RKO (cell line): Measurements from ENCODE around the gene IGSF11.
"Not testable (repeated sequence)": the region's sequence is repeated elsewhere in the genome, so short reads cannot be mapped to it uniquely, and the experiment has no call there.

Experiments used
- DNase-seq: peaks from one replicate; pipeline ENCODE4 v3.0.0-alpha.2; 2016; ENCODE audit warnings: low spot score

Gene IGSF11

GRCh38 chr3:119034256-119035013 is at the start of gene IGSF11:
TSS of gene IGSF11 (minus strand) at chr3:119034846. CDS start at chr3:119034582, 264 bp downstream.
- DNase-seq: peak; percentile 55

- DNase-seq: no peak
Observed at GRCh38 chr3:119080364-119080763, 45.7 kb upstream of the IGSF11 start.

- no peak for DNase-seq
Observed at GRCh38 chr3:119073258-119074001, 38.8 kb upstream of the IGSF11 start.

- not testable (repeated sequence) for DNase-seq
Observed at GRCh38 chr3:119072451-119072850, 37.8 kb upstream of the IGSF11 start.

- no peak for DNase-seq
Observed at GRCh38 chr3:119069725-119070124, 35.1 kb upstream of the IGSF11 start.

GRCh38 chr3:119063471-119063870 is 28.8 kb upstream of the IGSF11 start:
- DNase-seq: no peak

GRCh38 chr3:119062892-119063291 is 28.2 kb upstream of the IGSF11 start:
- DNase-seq: no peak

- no peak for DNase-seq
Observed at GRCh38 chr3:119044593-119044992, 9.9 kb upstream of the IGSF11 start.

GRCh38 chr3:119042162-119042561 is 7.5 kb upstream of the IGSF11 start:
- DNase-seq: no peak

GRCh38 chr3:119035014-119035346 is 334 bp upstream of the IGSF11 start:
- DNase-seq: no peak

GRCh38 chr3:119033393-119034255 is 1.0 kb downstream of the IGSF11 start:
- DNase-seq: no peak

GRCh38 chr3:119025171-119025795 is 9.4 kb downstream of the IGSF11 start:
- peak; percentile 8 for DNase-seq

- DNase-seq: no peak
Observed at GRCh38 chr3:119019767-119020518, 14.7 kb downstream of the IGSF11 start.

GRCh38 chr3:119018690-119019463 is 15.8 kb downstream of the IGSF11 start:
- DNase-seq: no peak

GRCh38 chr3:119015942-119016341 is 18.7 kb downstream of the IGSF11 start:
- no peak for DNase-seq

GRCh38 chr3:119013951-119014350 is 20.7 kb downstream of the IGSF11 start:
- no peak for DNase-seq

GRCh38 chr3:119011528-119011927 is 23.1 kb downstream of the IGSF11 start:
- DNase-seq: no peak

GRCh38 chr3:118997190-118997589 is 37.5 kb downstream of the IGSF11 start:
- DNase-seq: no peak

GRCh38 chr3:118991775-118992174 is 42.9 kb downstream of the IGSF11 start:
- no peak for DNase-seq

GRCh38 chr3:118990823-118991560 is 43.7 kb downstream of the IGSF11 start:
- DNase-seq: no peak
